NAMALWA (cell line): ENCODE results near the gene GAS7.
A peak's percentile ranks its signal among the peaks of the same experiment; 100 is the strongest.

Experiments used
- DNase-seq: peaks from one replicate; pipeline ENCODE4 v3.0.0-alpha.2; 2015; ENCODE audit warnings: low spot score

Gene GAS7

DNA sequence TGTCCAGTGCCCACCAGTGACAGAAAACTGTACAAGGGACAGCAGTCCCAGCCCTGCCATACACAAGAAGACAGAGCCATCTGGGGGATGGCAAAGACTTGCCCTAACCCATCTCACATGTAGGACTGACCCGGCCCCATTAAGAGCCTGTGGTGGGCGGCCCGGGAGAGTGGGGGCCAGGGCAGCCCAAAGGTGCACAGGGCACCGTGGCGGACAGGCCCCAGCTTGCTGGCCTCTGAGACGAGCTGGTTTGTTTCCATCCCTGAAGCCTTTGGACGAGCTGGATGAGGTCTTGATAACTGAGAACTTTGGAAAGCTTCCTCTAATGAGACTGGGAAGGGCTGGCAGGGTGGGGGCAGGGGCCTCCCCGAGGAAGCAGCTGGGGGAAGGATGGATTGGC lies 282.3 kb downstream of the GAS7 start:
- DNase-seq, result no peak

DNA sequence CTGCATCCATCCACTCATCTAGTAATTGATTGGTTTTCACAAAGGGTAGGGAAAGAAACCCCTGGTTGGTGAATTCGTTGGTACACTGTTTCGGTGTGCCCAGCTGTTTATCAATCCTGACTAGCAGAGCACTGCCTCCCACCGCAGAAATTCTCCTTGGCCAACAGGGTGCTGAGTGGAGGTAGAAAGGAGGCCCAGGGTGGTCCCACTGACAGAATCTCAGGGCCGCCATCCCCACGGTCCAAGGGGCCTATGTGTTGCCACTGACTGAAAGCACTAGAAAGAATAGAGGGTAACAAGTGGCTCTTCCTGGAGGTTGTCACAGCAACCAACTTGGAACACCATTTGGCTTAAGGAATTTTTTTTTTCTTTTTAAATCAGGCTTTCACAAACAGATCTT lies 284.9 kb downstream of the GAS7 start:
- DNase-seq, result no peak

DNA sequence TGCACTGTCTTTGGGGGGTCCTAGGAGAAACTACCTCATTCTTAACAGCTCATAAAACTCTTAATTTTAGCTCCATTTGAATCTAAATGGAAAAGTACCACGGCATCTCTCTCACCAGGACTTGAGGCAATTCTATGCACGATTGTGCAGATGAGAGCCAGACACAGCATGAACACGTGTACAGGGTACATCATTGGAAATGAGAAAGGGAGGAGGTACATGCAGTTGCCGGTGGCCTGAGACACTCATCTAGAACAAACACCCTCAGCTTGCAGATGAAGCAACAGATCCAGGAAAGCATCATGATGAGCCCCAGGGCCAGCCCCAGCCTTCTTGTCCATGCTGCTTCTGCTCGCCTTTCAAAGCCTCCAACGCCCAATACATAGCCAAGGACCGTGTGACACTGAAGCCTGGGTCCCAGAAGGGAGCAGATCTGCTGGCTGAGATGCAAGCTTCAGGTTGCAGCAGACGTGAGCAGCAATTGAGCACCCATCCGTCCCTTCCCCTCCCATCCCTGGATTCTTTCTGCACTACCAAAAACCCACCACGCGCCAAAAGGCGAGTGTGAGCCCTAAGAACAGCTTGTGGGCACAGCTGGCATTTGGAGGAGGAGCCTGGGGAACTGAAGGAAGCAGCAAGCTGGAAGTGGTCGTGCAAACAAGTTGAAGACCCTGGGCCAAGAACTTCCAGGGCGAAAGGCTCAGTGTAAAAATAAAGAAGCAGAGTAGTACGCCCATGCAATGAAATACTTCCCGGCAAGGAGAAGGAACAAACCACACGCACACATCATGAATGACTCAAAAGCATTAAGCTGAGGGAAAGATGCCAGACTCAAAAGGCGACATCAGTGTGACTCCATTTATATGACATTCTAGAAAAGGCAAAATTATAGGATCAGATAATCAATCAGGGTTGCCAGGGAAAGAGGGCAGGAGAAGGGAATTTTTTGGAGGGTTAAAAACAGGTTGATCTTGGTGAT lies 286.0 kb downstream of the GAS7 start:
- no peak for DNase-seq

DNA sequence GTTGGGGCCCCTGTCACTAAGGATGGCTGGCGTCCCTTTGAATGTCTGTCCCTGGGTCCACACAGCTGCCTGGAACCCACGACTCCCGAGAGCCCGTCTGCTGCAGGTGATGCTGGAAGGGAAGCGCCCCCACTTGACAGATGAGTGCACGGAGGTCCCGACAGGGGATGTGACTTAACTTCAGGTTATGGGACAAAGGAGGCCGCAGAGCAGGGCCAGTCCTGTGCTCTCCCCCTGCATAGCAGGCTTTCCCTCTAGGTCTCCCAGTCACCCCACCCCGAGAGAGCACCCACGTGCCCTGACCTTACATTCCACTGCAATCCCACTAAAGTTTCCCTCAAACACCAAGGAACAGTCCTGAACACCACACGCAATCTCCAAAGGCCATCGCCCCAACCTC lies 287.3 kb downstream of the GAS7 start:
- no peak for DNase-seq

DNA sequence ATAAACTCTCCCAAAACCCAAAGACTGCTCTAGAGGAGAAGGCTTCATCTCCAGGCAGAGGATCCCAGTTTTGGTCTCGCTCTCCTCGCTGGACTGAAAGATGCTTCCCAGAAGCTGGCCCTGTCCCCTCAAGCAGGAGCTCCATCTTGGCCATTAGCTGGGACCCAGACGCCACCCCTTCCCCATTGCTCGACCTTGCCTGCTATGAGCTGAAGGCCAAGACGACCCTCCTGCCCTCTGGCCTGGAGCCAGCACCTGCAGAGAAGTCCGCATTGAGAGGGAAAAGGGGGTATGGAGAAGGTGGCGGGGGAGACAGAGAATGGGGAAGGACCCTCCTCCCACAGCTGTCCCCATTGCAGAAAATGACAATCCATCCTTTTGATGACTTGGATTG lies 289.8 kb downstream of the GAS7 start:
- no peak for DNase-seq

DNA sequence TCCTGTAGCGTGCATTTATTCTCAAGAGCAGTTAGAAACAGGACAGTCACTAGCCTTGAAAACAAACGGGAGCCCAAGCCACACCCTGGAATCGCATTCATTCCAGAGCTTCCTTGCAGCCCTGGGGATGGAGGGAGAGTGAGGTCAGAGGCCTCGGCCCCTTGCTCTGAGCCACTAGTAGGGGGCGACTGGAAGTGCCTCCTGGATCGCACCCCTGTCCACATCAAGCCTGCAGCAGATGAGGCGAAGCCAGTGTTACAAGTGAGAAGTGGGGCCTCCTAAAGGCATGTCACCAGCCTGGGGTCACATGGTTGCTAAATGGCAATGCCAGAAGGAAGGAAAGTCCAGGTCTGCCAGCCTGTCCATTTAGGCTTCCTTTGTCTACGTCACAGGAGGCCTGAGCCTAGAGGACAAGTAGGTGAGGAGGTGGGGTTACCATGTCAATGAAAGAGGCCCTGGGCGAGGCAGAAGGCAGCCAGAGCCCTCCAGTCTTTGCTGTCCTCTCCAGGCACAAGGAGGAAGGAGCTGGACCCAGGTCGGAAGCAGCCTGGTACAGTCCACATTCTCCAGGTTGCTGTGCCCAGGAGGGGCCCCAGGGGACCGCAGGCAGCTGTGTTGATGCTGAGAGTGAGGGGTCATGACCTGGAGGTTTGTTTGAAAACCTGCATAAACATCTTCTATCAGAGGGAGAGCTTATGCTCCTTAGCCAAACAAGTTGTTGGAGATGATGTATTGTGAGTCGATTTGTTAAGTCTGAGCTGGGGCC lies 290.3 kb downstream of the GAS7 start:
- DNase-seq, result no peak

DNA sequence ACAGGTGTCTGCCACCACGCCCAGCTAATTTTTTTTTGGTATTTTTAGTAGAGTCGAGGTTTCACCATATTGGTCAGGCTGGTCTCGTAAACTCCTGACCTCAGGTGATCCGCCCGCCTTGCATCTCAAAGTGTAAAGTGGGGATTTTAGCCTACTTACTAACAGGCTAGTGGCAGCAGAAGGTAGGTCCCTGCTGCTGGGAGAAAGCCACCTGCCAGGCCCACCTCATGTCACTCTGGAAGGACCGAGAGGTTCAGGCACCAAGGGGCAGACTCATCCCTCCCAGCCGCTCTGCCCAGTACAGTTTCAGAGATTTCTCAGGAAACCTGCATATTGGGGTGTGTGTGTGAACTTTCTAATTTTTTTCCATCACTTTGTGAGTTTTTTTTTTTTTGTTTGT lies 291.3 kb downstream of the GAS7 start:
- DNase-seq, result no peak

DNA sequence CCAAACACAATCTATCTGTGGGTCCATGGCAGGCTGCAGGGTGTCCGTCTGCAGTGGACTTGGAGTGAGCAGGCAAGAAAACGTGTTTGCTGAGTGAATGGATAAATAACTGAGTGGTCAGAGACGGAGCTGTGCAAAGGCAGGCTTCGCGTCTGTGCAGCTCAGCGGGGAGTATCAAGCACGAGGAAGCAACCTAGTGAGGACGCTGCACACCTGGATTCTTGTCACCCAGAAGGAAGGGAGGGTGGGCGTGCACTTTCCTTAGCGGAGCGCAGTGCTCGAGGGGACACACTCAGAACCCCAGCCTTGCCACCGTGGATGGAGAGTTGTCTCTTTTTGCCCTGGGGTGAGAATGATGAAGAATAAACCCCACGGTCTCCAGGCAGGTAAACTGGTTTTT lies 291.8 kb downstream of the GAS7 start:
- no peak for DNase-seq

DNA sequence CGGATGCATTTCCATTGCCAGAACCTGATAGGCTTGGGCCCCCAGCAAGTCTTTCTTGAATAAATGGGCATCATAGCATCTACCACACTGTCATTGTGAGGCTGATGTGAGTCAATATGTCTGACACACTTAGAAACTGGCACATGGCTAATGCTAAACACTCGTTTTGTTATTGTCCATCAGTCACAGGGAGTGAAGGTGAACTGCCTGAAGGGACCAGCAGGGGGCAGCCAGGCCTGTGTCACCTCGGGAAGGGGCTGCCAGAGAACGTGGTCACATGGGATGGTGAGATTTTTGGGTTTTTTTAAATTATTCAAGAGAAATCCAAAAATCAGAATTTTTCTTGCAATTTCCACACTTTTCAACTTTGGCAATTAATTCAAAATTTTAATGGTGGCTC lies 292.5 kb downstream of the GAS7 start:
- DNase-seq, result peak; percentile 35

DNA sequence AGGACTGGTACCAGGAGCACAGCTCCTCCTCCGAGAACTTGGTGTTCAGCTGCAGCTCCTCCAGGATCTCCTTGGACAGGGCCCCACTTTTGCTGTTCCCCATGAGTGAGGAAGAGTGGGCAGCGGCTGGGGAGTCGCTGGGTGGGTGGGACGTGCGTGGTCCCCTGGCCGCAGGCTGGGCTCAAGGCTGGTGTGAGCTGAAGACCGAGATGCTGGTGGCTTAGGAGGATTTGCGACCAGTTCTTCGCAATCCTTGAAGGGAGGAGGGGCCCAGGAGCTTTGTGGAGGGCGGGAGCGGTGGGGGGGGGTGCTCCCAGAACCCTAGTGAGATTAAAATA lies 293.4 kb downstream of the GAS7 start, which contains the start of gene RCVRN:
Gene RCVRN (minus strand): TSS at position 194 of the 338 bp plus-strand sequence. CDS start 91 bp downstream, at position 103.
- no peak for DNase-seq

DNA sequence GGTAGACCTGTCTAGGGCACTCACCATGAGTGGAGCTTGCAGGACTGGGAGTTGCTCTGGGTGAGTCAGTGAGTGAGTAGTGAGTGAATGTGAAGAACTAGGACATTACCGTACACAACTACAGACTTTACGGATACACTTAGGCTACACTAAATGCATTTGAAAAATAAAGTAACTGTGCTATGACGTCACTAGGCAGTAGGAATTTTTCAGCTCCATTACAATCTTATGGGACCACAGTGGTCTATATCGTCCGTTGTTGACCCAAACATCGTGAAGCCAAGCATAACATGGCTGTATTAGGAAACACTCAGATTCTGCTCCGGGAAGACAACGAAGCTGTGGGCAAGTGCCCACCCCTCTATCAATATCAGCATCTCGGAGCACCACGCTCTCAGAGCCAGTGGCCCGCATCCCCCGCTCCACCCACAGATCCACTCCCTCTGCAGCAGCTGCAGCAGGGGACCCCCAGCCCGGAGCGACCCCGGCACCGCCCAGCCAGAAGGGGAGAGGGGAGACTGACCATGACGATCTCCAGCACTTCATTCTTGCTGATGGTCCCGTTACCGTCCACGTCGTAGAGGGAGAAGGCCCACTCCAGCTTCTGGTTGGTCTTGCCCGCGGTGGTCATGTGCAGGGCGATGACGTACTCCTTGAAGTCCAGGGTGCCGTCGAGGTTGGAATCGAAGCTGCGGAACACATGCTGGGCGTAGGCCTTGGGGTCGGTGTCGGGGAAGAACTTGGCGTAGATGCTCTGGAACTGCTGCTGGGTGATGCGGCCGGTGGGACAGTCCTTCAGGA lies 293.9 kb downstream of the GAS7 start:
- DNase-seq, result no peak

DNA sequence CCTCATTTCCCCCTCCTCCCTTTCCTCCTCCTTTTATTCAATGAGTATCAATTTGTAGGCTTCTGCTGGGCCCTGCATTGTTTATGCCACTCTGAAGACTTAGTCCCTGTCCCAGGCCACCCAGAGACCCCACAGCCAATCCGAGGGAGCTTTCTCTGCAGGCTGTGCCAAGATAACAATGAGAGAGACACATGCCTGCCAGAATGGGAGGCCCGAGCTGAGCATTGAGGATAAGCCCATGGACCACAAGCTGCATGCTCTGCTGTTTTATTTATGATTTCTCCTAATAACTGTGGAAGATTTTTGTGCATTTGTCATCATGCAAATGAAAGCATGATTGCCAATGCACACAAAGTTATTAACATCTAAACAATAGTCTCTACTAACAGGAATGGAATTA lies 296.3 kb downstream of the GAS7 start:
- DNase-seq, result no peak

DNA sequence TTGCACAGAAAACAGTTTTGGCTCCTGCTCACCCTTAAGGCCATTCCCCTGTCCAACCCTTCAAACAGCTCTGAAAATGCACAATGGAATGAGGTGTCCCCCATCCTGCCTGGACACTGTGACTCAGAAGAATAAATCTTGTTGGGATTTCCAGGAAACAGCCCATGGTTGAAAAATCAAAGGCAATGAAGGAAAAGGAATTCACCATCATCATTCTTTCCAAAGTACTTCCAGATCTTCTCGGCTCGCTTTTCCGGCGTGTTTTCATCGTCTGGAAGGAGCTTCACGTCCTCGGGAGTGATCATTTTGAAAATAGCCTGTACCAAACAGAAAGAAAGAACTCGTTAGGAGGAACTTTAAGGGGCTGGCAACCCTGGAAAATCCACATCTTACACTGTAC lies 297.6 kb downstream of the GAS7 start:
- no peak for DNase-seq

DNA sequence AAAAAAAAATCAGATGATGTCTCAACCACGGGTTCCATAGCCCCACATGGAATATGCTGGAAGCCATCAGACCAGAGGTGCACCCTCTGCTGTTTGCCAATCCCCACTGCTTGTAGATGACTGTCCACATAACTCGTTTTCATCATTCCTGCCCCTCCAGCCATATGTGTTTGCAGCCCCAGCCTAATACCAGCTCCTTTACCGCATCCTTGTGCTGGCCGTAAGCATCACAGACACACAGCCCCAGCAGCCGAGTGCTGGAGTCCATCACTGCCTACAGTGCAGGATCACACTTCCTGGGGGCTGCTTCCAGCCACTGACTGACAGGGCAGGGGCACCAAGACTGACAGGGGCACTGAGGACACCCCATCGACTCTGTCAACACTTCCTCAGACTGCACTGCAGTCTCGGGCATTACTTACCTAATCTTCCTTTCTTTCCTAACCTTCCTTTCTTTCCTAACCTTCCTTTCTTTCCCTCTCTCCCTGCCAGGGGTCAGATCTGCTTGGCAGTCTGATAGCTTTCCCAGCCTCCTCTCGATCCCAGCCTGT lies 298.3 kb downstream of the GAS7 start:
- DNase-seq, result no peak

DNA sequence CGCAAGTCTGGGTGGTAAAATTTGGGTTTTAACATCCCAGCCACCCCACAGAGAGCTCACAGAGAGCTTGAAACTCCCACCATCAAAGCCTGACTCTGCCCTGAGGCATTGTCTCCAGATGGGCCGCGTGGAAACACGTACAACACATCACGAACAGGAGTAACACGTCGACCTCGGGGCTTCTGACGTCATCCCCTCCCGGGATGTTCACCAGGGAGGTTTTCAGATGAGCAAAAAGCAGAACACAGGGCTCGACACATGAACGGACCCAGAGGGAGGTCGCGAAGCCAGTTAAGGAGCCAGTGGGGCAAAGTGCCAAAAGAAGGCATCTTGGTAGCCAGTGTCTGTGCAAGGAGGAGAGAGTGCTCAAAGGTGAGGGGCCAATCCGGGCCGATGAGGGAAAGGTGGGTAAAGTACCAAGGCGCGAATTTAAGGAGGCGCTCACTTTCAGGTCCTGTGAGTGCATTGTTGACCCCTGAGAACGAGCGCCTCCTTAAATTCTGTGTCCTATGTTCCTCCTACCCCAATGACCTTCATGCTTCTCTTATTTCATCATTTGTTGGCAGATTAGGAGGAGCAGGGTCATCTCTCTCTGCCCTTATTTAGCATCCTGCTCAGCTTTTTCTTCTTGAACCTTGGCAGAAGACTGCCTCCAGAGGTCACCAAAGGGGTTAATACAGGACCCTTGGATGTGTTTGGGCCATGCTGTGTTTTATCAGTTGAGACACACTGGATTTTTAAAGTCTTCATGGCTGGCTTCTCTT lies 298.9 kb downstream of the GAS7 start:
- no peak for DNase-seq

DNA sequence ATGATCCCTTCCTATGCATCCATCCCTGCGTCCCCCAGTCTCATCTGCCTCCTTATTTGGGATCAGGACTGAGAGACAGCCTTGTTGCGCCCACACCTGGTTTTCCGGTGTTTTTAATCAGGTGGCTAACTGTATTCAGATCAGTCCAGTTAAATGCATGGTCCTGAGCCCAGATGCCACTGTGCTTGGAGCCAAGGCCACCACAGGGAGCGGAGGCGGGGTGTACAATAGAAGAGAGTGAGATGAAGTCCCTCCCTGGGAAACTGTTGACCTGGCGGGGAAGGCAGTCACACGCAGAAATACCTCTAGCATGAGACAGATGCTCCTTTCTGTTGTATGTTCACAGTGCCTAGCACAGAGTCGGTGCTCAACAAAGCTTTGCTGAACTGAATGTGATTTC lies 299.6 kb downstream of the GAS7 start:
- DNase-seq, result no peak

DNA sequence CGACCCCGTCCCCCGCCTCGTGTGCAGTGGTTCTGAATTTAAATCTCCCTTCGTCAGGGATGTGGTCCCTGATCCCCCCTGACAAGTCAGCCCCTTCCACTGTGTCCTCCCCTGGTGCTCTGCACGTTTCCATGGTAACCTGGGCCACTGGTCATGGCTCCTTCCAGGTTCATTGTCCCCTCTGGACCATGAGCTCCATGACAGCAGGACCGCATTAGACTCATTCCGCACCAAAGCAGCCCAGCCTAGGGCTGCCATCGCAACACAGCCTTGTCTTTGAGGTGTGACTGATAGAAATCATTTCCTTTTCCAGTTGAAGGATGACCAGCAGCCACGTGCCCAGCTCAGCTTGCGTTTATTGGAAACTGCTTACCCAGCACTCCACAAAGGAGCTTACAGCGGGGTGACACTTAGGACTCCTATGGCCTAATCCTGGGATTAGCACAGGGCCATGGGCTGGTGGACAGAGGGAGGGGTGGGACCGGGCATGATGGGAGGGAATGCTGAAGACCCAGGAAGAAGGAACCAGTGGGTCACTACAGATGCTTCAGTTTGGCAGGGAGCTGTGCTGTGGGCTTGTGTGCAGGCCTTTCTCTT lies 300.9 kb downstream of the GAS7 start:
- no peak for DNase-seq

DNA sequence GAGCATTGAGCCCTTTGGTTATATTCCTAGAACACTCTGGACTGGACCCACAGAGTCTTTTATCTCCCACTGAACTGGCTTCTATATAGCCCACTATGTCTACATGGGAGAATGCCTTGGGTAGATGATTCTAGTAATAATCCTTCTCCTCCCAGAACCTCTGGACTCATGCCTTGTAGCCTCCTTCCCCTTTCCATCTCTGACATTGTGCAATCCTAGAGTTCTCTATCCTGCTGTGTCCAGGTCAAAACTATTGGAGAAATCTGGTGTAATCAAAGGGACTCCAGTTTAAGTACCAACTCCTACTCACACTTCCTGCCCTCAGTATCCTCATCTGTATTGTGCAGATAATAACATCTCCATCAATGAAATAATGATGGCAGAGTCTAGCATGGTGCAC lies 302.5 kb downstream of the GAS7 start:
- no peak for DNase-seq

DNA sequence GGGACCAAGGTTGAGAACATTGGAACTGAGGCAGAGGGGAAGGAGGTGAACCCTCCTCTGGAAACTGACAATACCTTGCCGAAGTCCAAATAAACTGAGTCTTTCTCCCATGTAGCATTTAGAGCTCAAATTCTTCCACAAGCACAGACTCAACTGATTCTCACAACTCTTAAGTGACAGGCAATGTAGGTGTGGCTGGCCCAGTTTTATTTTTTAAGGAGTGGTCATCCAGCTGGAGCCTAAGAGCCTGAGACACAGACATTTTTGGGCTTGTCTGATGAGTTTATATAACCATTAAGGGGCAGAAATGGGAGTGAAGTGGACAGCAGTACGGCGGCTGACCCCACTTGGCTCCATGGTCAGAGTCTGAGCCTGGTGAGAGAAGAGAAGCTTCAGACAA lies 304.2 kb downstream of the GAS7 start:
- no peak for DNase-seq

DNA sequence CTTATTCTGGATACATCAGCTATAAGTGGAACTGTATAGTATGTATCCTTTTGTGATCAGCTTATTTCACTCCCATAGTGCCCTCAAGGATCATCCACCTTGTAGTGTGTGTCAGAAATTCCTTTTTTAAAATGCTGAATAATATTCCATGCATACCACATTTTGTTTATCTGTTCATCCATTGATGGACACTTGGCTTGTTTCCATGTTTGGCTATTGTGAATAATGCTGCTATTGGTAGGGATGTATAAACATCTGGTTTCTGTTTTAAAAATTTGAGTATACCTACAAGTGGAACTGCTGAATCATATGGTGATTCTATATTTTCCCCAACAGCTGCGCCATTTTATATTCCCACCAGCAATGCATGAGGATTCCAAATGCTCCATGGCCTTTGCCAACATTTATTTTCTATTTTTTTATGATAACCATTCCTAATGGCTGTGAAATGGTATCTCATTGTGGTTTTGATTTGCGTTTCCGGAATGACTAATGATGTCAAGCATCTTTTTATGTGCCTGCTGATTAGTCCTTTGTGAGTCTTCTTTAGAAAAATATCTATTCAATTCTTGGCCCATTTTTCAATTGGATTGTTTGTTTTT lies 304.9 kb downstream of the GAS7 start:
- no peak for DNase-seq

DNA sequence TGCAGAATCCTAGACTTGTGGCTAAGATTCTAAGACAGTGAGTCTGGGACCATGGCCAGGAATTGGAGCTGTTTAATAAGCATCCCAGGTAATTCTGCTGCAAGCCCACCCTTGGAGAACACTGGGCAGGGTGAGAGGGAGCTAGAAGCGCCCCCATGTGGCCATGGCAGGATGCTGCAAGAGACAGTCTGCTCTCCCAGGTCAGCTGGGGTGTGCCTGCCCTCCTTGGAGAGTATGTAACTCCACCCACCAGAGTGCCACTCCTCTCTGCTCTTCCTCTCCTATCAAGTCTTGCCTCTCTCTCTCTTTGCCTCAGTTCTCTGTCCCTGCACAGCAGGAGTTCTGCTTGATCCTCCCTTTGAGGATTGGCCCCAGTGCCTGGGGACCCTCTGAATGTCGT lies 308.3 kb downstream of the GAS7 start:
- peak; percentile 36 for DNase-seq
